Ishikawa (cell line): ENCODE data around the gene KPRP.

Experiments
- CEBPB ChIP-seq: IDR thresholded peaks from 2 replicates; pipeline ENCODE4 v1.6.1; 2012
- CREB1 ChIP-seq: IDR thresholded peaks from 2 replicates; pipeline ENCODE4 v1.6.1; 2012; ENCODE audit warnings: low read depth
- EGR1 ChIP-seq: IDR thresholded peaks from 2 replicates; pipeline ENCODE4 v1.6.1; 2012
- EP300 ChIP-seq: IDR thresholded peaks from 2 replicates; pipeline ENCODE4 v1.6.1; 2012; ENCODE audit warnings: borderline replicate concordance
- FOXM1 ChIP-seq: IDR thresholded peaks from 2 replicates; pipeline ENCODE4 v1.6.1; 2012; ENCODE audit warnings: low read depth, borderline replicate concordance
- MAX ChIP-seq: IDR thresholded peaks from 2 replicates; pipeline ENCODE4 v1.6.1; 2012
- NFIC ChIP-seq: IDR thresholded peaks from 2 replicates; pipeline ENCODE4 v1.6.1; 2012
- RAD21 ChIP-seq: IDR thresholded peaks from 2 replicates; pipeline ENCODE4 v1.6.1; 2012; ENCODE audit warnings: low read depth
- REST ChIP-seq: IDR thresholded peaks from 2 replicates; pipeline ENCODE4 v1.6.1; 2012; ENCODE audit warnings: low read depth, mild to moderate bottlenecking
- TAF1 ChIP-seq: IDR thresholded peaks from 2 replicates; pipeline ENCODE4 v1.6.1; 2012; ENCODE audit warnings: low read depth, mild to moderate bottlenecking
- TCF12 ChIP-seq: IDR thresholded peaks from 2 replicates; pipeline ENCODE4 v1.6.1; 2012; ENCODE audit warnings: low read depth
- TEAD4 ChIP-seq: IDR thresholded peaks from 2 replicates; pipeline ENCODE4 v1.6.1; 2012
- USF1 ChIP-seq: IDR thresholded peaks from 2 replicates; pipeline ENCODE4 v1.6.1; 2012
- YY1 ChIP-seq: IDR thresholded peaks from 2 replicates; pipeline ENCODE4 v1.6.1; 2012; ENCODE audit warnings: low read depth
- ZBTB7A ChIP-seq: IDR thresholded peaks from 2 replicates; pipeline ENCODE4 v1.6.1; 2012; ENCODE audit warnings: low read depth

Gene KPRP

GRCh38 chr1:152776361-152776760, 18.5 kb downstream of the KPRP start:
- TF ChIP-seq FOXM1, result no peak
- no peak for TF ChIP-seq CEBPB
- no peak for TF ChIP-seq MAX
- TF ChIP-seq REST, result no peak

- TF ChIP-seq EP300, result no peak
Measured at GRCh38 chr1:152777510-152778137, 19.8 kb downstream of the KPRP start.

- TF ChIP-seq USF1, result no peak
- TF ChIP-seq CEBPB, result no peak
- TF ChIP-seq RAD21, result no peak
- no peak for TF ChIP-seq ZBTB7A
- TF ChIP-seq TAF1, result no peak
- TF ChIP-seq NFIC, result no peak
- TF ChIP-seq CREB1, result no peak
- TF ChIP-seq EGR1, result no peak
- TF ChIP-seq MAX, result no peak
- TF ChIP-seq TEAD4, result no peak
- no peak for TF ChIP-seq TCF12
- no peak for TF ChIP-seq EP300
- TF ChIP-seq FOXM1, result no peak
- TF ChIP-seq REST, result no peak
- no peak for TF ChIP-seq YY1
Measured at GRCh38 chr1:152783095-152783494, 25.3 kb downstream of the KPRP start.

GRCh38 chr1:152786077-152786476, 28.3 kb downstream of the KPRP start, which contains the start of gene LCE1E:
Gene LCE1E (plus strand): TSS chr1:152786257. CDS start chr1:152787300, 1,043 bp downstream.
- TF ChIP-seq FOXM1 (no peak), CREB1 (no peak), NFIC (no peak), YY1 (no peak), TEAD4 (no peak), TCF12 (no peak), REST (no peak), MAX (no peak)

GRCh38 chr1:152795686-152796085, 37.9 kb downstream of the KPRP start:
- TF ChIP-seq RAD21 (no peak), MAX (no peak), YY1 (no peak), EGR1 (no peak), CREB1 (no peak), TAF1 (no peak), ZBTB7A (no peak)

- TF ChIP-seq TAF1 (no peak), CEBPB (no peak), EGR1 (no peak), FOXM1 (no peak), REST (no peak), USF1 (no peak), NFIC (no peak), TEAD4 (no peak), ZBTB7A (no peak), MAX (no peak)
Measured at GRCh38 chr1:152796421-152796820, 38.6 kb downstream of the KPRP start, which contains the start of gene LCE1D. Gene LCE1D (plus strand): TSS chr1:152796721. CDS start chr1:152797795, 1,074 bp downstream.
